Omental fat pad (tissue), 4 donors: Measurements from ENCODE around the gene SLC6A16. TPM values are rescaled to one million over a fixed set of nuclear protein-coding genes. Genes with fewer than 3 reads are reported as not detected.
"Not testable (repeated sequence)": the region's sequence is repeated elsewhere in the genome, so short reads cannot be mapped to it uniquely, and the experiment has no call there.

Experiments used
- ATAC-seq: fragments of 150-250 bp; one replicate; pipeline ENCODE4 v1.9.1; 2016; ENCODE audit warnings: mild to moderate bottlenecking, moderate library complexity; ENCODE audit not compliant: low FRiP score
- DNase-seq: peaks from one replicate; pipeline ENCODE4 v3.0.0-alpha.2; 2019; ENCODE audit warnings: low spot score
- total RNA-seq, 4 donors: library from RNA; depleted of rRNA; stranded (reverse); fragments of >200 nt; gene quantifications; one replicate each; pipeline ENCODE4 v1.1.0, GENCODE V29; 2016
- TF ChIP-seq, protein P1 (sequence below), 3 donors: fragments of 450-650 bp; IDR thresholded peaks; one replicate each; pipeline ENCODE4 v1.5.1; 2016 to 2017; ENCODE audit warnings: antibody characterized with exemption in 3 of 3, mild to moderate bottlenecking in 3 of 3, moderate library complexity in 2 of 3

SLC6A16 gene
- total RNA-seq = 1 to 10 TPM; 1.0 to 5.7 (median 1.4) TPM

- ATAC-seq = no peak
- TF ChIP-seq, protein P1, sequence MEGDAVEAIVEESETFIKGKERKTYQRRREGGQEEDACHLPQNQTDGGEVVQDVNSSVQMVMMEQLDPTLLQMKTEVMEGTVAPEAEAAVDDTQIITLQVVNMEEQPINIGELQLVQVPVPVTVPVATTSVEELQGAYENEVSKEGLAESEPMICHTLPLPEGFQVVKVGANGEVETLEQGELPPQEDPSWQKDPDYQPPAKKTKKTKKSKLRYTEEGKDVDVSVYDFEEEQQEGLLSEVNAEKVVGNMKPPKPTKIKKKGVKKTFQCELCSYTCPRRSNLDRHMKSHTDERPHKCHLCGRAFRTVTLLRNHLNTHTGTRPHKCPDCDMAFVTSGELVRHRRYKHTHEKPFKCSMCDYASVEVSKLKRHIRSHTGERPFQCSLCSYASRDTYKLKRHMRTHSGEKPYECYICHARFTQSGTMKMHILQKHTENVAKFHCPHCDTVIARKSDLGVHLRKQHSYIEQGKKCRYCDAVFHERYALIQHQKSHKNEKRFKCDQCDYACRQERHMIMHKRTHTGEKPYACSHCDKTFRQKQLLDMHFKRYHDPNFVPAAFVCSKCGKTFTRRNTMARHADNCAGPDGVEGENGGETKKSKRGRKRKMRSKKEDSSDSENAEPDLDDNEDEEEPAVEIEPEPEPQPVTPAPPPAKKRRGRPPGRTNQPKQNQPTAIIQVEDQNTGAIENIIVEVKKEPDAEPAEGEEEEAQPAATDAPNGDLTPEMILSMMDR (IDR thresholded peaks at IDR 0.05) = no peak
- DNase-seq = no peak
Measured at GRCh38 chr19:49324801-49325576, at the start of gene SLC6A16. Gene SLC6A16, minus strand, starts transcription at chr19:49325191. Its CDS starts 13,844 bp downstream, at chr19:49311347.

DNA sequence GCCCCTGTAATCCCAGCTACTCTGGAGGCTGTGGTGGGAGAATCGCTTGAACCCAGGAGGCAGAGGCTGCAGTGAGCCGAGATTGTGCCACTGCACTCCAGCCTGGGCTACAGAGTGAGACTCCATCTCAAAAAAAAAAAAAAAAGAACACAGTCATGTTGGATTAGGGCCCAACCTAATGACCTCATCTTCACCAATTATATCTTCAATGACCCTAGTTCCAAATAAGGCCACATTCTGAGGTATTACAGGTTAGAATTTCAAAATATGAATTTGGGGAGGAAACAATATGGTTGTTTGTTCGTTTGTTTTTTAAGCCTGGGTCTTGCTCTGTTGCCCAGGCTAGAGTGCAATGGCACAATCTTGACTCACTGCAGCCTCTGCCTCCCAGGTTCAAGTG lies 48.2 kb upstream of the SLC6A16 start:
- ATAC-seq, DNase-seq: not testable (repeated sequence)

- DNase-seq (no peak), ATAC-seq (no peak)
- TF ChIP-seq, protein P1 (IDR thresholded peaks at IDR 0.05) = no peak
Measured at GRCh38 chr19:49371184-49371583, 46.2 kb upstream of the SLC6A16 start.

DNA sequence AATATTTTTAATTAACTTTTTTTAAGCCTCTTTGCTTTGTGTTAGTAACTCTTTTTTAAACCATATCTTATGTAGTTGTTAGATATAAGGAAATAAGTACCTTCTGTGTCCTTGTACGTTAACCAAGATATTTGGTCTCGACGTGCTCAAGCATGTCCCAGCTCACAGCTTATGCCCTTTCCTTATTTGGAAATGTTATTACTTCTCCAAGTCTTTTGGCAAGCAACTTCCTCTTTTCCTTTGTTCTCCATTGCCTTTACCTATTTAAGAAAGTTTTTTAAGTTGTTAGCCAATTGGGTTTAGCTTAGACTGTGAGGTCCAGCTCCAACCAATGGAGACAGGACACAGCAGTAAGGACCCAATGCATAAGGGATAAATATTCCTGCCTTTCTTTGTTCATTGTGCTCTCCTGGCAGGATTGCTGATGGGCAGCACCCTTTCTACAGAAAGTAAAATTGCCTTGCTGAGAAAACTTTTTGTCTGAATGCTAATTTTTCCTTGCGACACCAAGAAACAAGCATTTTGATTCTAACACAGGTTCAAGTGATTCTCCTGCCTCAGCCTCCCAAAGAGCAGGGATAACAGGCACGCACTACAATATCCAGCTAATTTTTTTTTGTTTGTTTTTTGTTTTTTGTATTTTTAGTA lies 43.8 kb upstream of the SLC6A16 start:
- TF ChIP-seq, protein P1 (IDR thresholded peaks at IDR 0.05) = no peak
- no peak for DNase-seq
- ATAC-seq = no peak

GRCh38 chr19:49366110-49366509 lies 41.1 kb upstream of the SLC6A16 start:
- TF ChIP-seq, protein P1 (IDR thresholded peaks at IDR 0.05) = no peak
- ATAC-seq (no peak), DNase-seq (no peak)

DNA sequence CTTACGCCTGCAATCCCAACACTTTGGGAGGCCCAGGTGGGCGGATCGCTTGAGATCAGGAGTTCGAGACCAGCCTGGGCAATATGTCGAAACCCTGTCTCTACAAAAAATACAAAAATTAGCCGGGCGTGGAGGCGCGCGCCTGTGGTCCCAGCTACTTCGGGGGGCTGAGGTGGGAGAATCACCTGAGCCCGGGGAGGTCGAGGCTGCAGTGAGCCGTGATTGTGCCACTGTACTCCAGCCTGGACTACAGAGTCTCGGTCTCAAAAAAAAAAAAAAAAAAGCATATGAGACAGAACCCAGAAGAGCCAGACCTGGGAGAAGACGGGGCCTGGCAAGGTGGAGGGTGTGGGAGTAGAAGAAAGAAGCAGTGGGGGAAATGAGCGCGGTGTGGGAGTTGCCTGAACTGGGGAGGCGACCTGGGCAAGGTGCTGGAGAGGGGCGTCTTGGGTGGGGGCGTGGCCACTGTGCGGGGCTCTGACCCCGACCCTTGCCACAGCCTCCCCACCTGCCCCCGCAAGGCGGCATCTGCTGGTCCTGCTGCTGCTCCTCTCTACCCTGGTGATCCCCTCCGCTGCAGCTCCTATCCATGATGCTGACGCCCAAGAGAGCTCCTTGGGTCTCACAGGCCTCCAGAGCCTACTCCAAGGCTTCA lies 39.2 kb upstream of the SLC6A16 start:
- DNase-seq (no peak), ATAC-seq (no peak)
- TF ChIP-seq, protein P1 (IDR thresholded peaks at IDR 0.05) = no peak

- TF ChIP-seq, protein P1 (IDR thresholded peaks at IDR 0.05) = no peak
Measured at GRCh38 chr19:49363268-49364082, 38.5 kb upstream of the SLC6A16 start, which contains the start of gene DKKL1. Gene DKKL1, plus strand, starts transcription at chr19:49363877. Its CDS starts 122 bp downstream, at chr19:49363999.

More at GRCh38 chr19:49363268-49364082, 38.5 kb upstream of the SLC6A16 start, which contains the start of gene DKKL1:
- DNase-seq = peak; percentile 100
- peak; percentile 95 for ATAC-seq
